ENCODE measurements around the gene MAN2A2.

MAN2A2 gene

GRCh38 chr15:90902840-90903732 is at the start of gene MAN2A2:
Gene MAN2A2 (plus strand): TSS chr15:90903302. CDS start chr15:90904208, 906 bp downstream.
- peak; percentile 92 for DNase-seq

DNA sequence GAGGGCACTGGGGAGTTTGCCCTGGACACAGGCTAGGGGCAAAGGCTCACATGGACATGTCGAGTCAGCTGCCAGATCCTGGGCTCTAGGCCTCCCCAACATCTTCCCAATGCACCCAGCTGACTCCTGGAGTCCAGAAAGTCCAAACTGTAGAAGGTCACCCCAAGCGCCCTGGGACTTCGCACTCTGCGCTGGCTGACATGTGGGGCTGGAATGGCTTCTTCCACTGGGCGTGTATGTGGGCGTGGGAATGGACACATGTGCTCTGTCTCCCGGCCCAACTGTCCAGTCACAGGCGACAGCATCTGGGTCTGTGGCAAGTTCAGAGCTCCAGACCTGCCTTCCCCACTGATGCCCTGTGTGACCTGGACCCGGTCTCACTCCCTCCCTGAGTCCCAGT is 48.0 kb upstream of the MAN2A2 start:
- DNase-seq, result no peak

- DNase-seq, result no peak
These were observed 45.8 kb upstream of the MAN2A2 start for GRCh38 chr15:90857337-90857736.

GRCh38 chr15:90857883-90858443 is 45.1 kb upstream of the MAN2A2 start:
- DNase-seq, result no peak

DNA sequence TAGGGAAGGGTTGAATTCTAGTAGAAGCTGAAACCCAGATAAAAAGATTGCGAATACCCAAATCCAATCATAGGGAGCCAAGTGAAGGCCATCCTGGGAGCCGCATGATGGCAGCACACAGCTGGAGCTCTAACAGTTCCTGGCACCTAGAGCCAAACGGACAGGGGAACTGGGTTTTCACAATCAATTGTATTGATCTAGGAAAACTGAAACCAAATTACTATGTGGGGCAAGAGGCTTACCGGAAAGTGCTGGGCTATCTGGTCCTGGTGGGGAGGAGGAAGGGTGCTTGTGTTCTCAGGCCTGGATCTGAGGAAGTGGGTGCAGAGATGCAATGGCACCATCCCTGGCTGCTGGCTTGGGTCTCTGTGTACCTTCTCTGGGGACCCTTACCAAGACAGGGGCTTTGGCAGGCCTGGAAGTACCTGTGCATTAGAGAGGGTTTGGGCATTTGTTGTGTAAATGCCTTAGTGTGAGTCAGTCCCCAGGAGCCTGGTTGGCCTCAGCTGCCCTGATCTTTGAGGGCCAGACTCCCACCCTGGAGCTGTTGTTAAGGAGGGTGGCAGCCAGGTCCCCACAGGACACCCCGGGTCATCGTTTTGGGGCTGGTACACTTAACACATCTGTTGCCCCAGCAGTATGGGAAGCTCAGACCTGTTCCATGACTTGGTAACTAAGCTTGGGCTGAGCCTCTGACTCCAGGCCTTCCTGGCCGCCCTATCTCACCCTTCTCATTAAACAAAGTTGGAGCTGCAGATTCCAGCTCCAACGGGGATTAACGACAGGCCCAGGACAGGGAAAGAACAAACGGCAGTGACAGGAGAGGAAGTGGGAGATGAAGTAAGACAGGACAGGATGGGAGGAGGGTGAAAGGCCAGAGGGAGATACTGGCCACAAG is 43.6 kb upstream of the MAN2A2 start:
- no peak for DNase-seq

DNA sequence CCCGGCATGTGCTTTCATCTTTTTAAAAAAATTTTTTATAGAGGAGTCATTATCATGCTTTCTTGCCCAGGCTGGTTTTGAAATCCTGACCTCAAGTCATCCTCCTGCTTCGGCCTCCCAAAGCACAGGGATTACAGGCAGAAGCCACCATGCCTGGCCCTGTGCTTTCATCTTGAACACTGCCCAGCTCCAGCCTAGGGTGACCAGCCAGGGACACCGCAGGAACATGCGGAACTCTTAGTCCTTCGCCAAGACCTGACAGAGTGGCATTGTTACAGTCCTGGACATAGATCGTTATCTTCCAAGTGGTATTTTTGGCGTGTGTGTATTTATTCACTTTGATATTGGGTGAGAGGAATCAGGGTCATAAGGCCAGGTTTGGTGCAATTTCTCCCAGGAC is 42.7 kb upstream of the MAN2A2 start:
- DNase-seq, result no peak

GRCh38 chr15:90860942-90861675 is 42.0 kb upstream of the MAN2A2 start:
- no peak for DNase-seq

- DNase-seq, result no peak
These were observed 40.6 kb upstream of the MAN2A2 start for GRCh38 chr15:90862487-90862886.

DNA sequence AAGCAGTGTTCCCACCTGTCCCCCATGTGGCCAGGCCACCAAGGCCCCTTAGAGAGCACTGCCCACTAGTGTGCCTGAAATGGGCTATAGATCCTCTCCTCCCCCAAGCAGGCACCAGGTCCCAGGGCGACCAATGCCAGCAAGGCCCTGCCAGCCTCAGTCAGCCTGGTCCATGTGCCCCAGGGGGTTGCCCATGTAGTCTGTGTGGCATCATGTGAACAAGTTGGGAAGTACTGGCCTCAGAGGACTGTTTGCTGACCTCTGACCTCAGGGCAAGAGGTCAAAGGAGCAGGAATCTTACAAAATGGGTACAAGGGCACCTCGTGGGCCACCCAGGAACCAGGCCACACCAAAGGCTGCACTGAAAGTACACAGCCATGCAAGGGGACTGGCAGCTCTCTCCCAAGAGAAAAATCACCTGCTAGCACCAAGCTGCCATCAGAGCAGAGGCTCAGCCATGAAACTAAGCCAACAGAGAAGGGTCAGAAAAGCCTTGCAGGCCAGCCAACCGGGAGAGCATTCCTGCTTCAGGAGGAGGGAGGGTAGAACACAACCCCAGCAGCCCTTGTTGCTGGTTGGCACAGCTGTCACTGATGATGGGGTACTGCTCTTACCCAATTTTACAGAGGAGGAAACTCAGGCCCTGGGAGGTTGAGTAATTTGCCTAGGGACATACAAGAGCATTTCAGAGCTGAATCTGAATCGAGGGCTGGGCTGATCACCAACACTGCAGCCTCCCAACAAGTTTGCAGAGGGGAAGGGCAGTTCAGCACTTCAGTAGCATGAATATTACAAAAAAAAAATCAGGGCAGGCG is 39.9 kb upstream of the MAN2A2 start:
- DNase-seq, result no peak

GRCh38 chr15:90863987-90864386 is 39.1 kb upstream of the MAN2A2 start:
- DNase-seq, result no peak

DNA sequence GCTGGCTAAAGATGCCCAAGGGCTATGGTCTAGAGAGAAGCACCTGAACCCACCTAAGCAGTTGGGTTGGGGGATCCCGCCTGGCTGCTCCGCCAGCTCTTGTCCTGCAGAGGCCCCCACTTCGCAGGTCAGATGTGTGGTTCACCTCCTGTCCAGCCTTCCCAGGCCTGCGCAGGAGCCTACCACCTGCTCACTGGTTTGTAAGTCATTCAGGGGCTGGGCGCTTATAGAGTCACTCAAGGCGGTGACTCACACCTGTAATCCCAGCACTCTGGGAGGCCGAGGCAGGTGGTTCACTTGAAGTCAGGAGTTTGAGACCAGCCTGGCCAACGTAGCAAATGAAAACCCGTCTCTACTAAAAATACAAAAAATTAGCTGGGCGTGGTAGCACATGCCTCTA is 38.6 kb upstream of the MAN2A2 start:
- DNase-seq, result no peak

DNA sequence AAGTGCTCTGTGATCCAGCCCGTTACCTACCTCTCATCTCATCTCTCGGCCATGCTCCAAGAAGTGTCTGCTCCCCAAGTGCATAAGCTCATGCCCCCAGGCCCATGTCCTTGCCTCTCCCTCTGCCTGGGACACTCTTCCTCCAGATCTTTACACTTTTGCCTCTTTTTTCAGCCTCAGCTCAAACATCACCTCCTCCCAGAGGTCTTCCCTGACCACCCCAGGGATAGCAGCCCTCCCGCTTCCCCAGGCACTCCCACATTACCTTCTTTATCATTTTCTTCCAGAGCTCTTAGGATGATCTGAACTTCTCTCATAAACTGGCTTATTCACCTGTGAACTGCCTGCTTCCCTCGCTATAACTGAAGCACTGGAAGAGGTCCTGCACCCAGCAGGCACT is 37.4 kb upstream of the MAN2A2 start:
- DNase-seq, result no peak

- no peak for DNase-seq
These were observed 36.9 kb upstream of the MAN2A2 start for GRCh38 chr15:90866161-90866715.

DNA sequence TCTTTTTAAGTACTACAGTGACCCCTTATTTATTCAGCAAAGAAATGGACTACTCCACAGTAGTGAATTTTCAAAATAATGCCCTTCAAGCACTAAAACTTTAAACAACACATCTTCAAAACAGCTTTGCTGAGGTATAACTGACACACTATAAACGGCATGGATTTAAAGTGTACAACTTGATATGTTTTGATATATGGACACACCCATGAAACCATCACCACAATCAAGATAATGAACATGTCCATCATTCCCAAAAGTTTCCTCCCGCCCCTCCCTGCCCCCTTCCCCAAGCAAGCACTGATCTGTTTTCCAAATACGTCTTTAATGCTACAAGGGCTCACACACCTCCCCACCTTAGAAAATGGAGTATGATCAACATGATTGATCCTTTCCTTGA is 36.3 kb upstream of the MAN2A2 start:
- no peak for DNase-seq

DNA sequence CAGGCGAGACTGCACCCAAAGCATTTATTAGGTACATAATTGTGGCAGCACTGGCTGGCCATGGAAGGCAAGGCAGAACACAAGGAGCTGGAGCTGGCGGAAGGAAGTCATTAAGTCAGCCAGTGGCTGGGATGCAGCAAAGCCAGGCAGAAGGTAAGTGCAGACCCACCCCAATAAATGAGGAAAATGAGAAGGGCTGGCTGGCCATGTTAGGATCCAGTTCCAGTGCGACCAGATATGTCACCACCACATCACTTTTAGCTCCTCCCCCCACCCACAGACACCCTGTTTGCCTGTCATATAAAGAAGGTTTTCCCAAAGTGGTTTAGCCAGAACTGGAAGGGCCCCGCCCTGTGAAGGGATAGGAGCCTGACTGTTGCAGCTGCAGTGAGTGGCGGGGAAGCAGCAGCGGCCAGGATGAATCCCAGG is 34.8 kb upstream of the MAN2A2 start, which contains the start of gene FURIN:
FURIN (plus strand) TSS at position 328 of the 429 bp plus-strand sequence. CDS start 7,153 bp downstream, outside the sequence.
- DNase-seq, result no peak

DNA sequence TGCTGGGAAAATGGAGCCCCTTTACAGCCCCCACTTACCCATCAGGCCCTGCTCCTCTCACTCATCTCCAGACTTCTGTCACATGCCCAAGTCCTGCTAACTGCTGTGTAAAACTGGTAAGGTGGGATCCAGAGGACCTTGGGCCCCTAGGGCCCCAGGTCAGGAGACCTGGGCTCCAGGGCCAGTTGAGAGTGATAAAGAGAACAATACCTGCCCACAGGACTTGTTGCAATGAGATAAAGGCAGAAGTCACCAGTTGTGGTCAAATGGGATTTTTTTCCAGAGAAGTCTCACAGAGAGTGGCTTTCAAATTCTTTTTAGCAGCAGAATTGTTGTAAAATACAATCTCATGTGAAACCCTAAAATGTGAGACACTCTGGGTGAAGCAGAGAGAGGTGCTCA is 34.0 kb upstream of the MAN2A2 start:
- no peak for DNase-seq

GRCh38 chr15:90869601-90870353 is 33.3 kb upstream of the MAN2A2 start:
- DNase-seq, result peak; percentile 75

- DNase-seq, result no peak
These were observed 32.6 kb upstream of the MAN2A2 start for GRCh38 chr15:90870354-90871138.

DNA sequence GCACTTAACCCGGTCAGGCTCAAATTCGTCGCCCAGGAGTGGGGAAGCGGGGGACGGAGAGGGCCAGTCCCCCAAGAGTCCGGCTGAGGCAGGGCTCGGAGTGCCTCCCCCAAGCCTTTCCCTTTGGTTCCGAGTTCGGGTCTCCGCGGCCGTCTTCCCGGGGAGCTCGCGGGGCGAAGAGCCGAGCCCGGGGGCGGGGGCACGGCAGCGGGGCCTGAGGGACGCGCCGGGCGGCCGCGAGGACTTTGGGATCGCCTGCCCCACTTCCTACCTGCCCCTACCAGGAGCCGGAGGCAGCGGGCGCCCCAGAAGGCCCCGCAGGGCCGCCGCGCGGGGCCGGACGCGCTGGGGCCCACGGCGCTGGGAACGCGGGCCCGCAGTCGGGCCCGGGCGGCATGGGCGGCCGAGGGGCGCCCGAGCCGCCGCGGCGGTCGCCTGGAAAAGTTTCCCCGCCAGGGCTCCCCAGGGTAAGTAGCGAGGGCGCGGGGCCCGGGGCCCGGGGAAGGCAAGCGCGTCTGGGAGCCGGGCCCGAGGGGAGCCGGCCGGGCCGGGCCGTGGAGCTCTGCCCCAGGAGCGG is 31.9 kb upstream of the MAN2A2 start:
- peak; percentile 82 for DNase-seq

Data from activated CD8-positive, alpha-beta memory T cell treated with anti-CD3 and anti-CD28 coated beads for 24 hours (primary cell).